ENCODE results near the gene AQP7.

DNA sequence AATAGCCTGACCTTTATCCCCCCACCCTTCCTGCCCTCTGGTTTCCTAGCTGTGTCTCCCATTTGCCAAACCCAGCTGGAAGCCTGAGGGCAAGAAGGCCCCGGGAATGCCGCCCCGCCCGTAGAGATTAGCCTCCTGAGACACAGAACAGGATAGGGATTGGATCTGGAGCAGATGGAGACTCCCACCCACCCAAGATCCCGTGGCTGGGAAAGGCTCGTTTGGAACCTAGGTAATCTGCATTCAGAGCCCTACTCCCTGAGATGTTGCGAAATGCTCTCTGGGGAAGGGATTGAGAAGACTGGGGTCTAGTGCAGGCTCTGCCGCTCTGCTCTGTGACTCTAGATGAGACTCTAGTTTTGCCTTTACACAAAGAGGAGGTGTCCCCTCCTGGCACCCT, 34.1 kb upstream of the AQP7 start:
- TF ChIP-seq POLR2A (IDR thresholded peaks at IDR 0.05; ENCODE audit: low read depth, low read length) = no peak
- no peak for TF ChIP-seq POLR2AphosphoS5 (IDR thresholded peaks at IDR 0.05; ENCODE audit: low read depth, low read length)
- no peak for TF ChIP-seq TAF1 (IDR thresholded peaks at IDR 0.05; ENCODE audit: low read depth, low read length)

Data from GM12891 (cell line).